ENCODE measurements around the gene RGS19.

The RGS19 gene

GRCh38 chr20:64023361-64024140 is 55.8 kb downstream of the RGS19 start:
- H3K4me3 ChIP-seq (ENCODE audit: low read length), result no peak overlapping the region
- no peaks in the 10 kb centered on the region for H3K9me3 ChIP-seq (ENCODE audit: control insufficient read depth, low read length)
- peaks cover 22% of the 10 kb centered on the region for H3K36me3 ChIP-seq (ENCODE audit: control insufficient read depth, insufficient read depth, low read length)
- no peak overlapping the region for H3K9ac ChIP-seq (ENCODE audit: low read length)
- no peaks in the 10 kb centered on the region for H3K27me3 ChIP-seq (ENCODE audit: control insufficient read depth, insufficient read depth, low read length)
- no peaks in the 10 kb centered on the region for H3K4me1 ChIP-seq (ENCODE audit: control insufficient read depth, insufficient read depth, low read length)

Measured in mucosa of stomach (tissue), 1 donor.